Cardiac fibroblast (primary cell): ENCODE measurements around the gene NPFFR2.
"Not testable (repeated sequence)": the region's sequence is repeated elsewhere in the genome, so short reads cannot be mapped to it uniquely, and the experiment has no call there.

ENCODE experiments used
- DNase-seq, 2 donors: peaks; one replicate each; pipeline versions ENCODE4 v3.0.0 to v3.0.0-alpha.2; 2010; ENCODE audit warnings: low read depth in 2 of 2
- H3K4me3 ChIP-seq, 2 donors: replicated peaks in 1 of 2; 1 replicate in 1 of 2; 2 replicates in 1 of 2; pipeline ENCODE4 v1.5.1; 2011; ENCODE audit warnings: low read depth in 2 of 2, low read length in 2 of 2, mild to moderate bottlenecking in 2 of 2, moderate library complexity in 1 of 2
- CTCF ChIP-seq: IDR thresholded peaks from one replicate; pipeline ENCODE4 v1.5.1; 2011; ENCODE audit warnings: low read depth, mild to moderate bottlenecking, low read length, inconsistent platforms

The NPFFR2 gene

GRCh38 chr4:72136429-72136828, 104.6 kb downstream of the NPFFR2 start:
- no peak for TF ChIP-seq CTCF
- DNase-seq: no peak

GRCh38 chr4:72139997-72140396, 108.2 kb downstream of the NPFFR2 start:
- not testable (repeated sequence) for H3K4me3 ChIP-seq, DNase-seq

More at GRCh38 chr4:72136429-72136828, 104.6 kb downstream of the NPFFR2 start:
- no peak overlapping the region for H3K4me3 ChIP-seq

- no peak for DNase-seq
- H3K4me3 ChIP-seq: no peak overlapping the region
- TF ChIP-seq CTCF: no peak
These were observed 112.4 kb downstream of the NPFFR2 start for GRCh38 chr4:72144241-72144640.

GRCh38 chr4:72152731-72153130, 120.9 kb downstream of the NPFFR2 start:
- no peak for TF ChIP-seq CTCF
- H3K4me3 ChIP-seq: no peak overlapping the region
- no peak for DNase-seq

- DNase-seq, H3K4me3 ChIP-seq: not testable (repeated sequence)
These were observed 121.8 kb downstream of the NPFFR2 start for GRCh38 chr4:72153634-72154033.

- not testable (repeated sequence) for H3K4me3 ChIP-seq, DNase-seq
These were observed 137.5 kb downstream of the NPFFR2 start for GRCh38 chr4:72169285-72169684.

- DNase-seq: no peak
- H3K4me3 ChIP-seq: no peak overlapping the region
- TF ChIP-seq CTCF: no peak
These were observed 138.1 kb downstream of the NPFFR2 start for GRCh38 chr4:72169861-72170260.

GRCh38 chr4:72171761-72172160, 140.0 kb downstream of the NPFFR2 start:
- H3K4me3 ChIP-seq: no peak overlapping the region
- DNase-seq: no peak
- no peak for TF ChIP-seq CTCF

- no peak overlapping the region for H3K4me3 ChIP-seq
- no peak for TF ChIP-seq CTCF
- no peak for DNase-seq
These were observed 147.5 kb downstream of the NPFFR2 start for GRCh38 chr4:72179342-72179741.
